Panc1 (cell line): ENCODE data around the gene PAFAH1B2. TPM values are rescaled to one million over a fixed set of nuclear protein-coding genes. Genes with fewer than 3 reads are reported as not detected.

Source experiments
- ATAC-seq: fragments of 200-7000 bp; cut with Tn5 transposase; 2 replicates; pipeline ENCODE4 v1.9.1; 2020; ENCODE audit warnings: mild to moderate bottlenecking, moderate library complexity
- BruUV-seq: library from RNA; stranded (reverse); fragments of 400-500 nt; replicated peaks from 2 replicates; lab custom pipeline; 2021; lab: Mats Ljungman, UMichigan
- CTCF ChIA-PET: fragments of 300-600 bp; sonication (Branson Sonifier 250); formaldehyde crosslinking; loops from one replicate; lab custom pipeline; 2022; ENCODE audit warnings: antibody characterized with exemption; lab: Charles Lee
- POLR2A ChIA-PET: fragments of 300-600 bp; sonication (Branson Sonifier 250); formaldehyde crosslinking; loops from one replicate; lab custom pipeline; 2022; ENCODE audit warnings: antibody characterized with exemption; lab: Charles Lee
- DNase-seq: peaks from one replicate; pipeline ENCODE4 v3.0.0-alpha.2; 2010; ENCODE audit warnings: low read depth, low spot score
- H3K27ac ChIP-seq: 2 replicates; pipeline ENCODE4 v1.5.1; 2011; ENCODE audit warnings: mild to moderate bottlenecking, low read length, inconsistent platforms
- H3K27me3 ChIP-seq: fragments of 200-500 bp; sonication (Bioruptor generic); 2 replicates; pipeline ENCODE4 v1.6.0; 2014; ENCODE audit warnings: low read length, inconsistent platforms; ENCODE audit not compliant: control insufficient read depth, insufficient read depth
- H3K36me3 ChIP-seq: fragments of 200-500 bp; sonication (Bioruptor generic); 2 replicates; pipeline ENCODE4 v1.5.1; 2014; ENCODE audit warnings: inconsistent platforms, mild to moderate bottlenecking, low read length, moderate library complexity; ENCODE audit not compliant: control insufficient read depth, insufficient read depth
- H3K4me1 ChIP-seq: 2 replicates; pipeline ENCODE4 v1.5.1; 2011; ENCODE audit warnings: inconsistent platforms, mild to moderate bottlenecking, low read length, moderate library complexity; ENCODE audit not compliant: control insufficient read depth, insufficient read depth
- H3K4me3 ChIP-seq, 2 experiments: 2 replicates each; pipeline ENCODE4 v1.5.1; 2011 to 2012; ENCODE audit warnings: low read depth in 2 of 2, low read length in 2 of 2, mild to moderate bottlenecking in 2 of 2, inconsistent platforms in 1 of 2, moderate library complexity in 1 of 2
- H3K9me3 ChIP-seq: fragments of 200-500 bp; sonication (Bioruptor generic); 2 replicates; pipeline ENCODE4 v1.5.1; 2014; ENCODE audit warnings: low read depth, mild to moderate bottlenecking, inconsistent platforms, low read length, moderate library complexity; ENCODE audit not compliant: control insufficient read depth, insufficient read depth
- POLR2AphosphoS5 ChIP-seq: IDR thresholded peaks from 2 replicates; pipeline ENCODE4 v1.6.1; 2012; ENCODE audit warnings: mild to moderate bottlenecking, low read depth, low read length, moderate library complexity
- SIN3A ChIP-seq: IDR thresholded peaks from 2 replicates; pipeline ENCODE4 v1.6.1; 2012; ENCODE audit warnings: low read depth, mild to moderate bottlenecking, low read length, moderate library complexity, borderline replicate concordance; ENCODE audit not compliant: insufficient read depth
- TCF7L2 ChIP-seq: IDR thresholded peaks from 2 replicates; pipeline ENCODE4 v1.6.1; 2011; ENCODE audit warnings: mild to moderate bottlenecking, low read depth, low read length, inconsistent platforms
- in situ Hi-C: cut with HindIII; loops from 2 replicates; pipeline ENCODE4 v1.10.0; 2016; ENCODE audit warnings: low sequenced_read_pairs, low pct_unique_long_range_greater_than_20kb
- intact Hi-C: fragments of 100-400 bp; cut with micrococcal nuclease; formaldehyde crosslinking; loops from one replicate; pipeline ENCODE4 v1.10.0; 2022; ENCODE audit not compliant: unreplicated experiment
- total RNA-seq: library from RNA; stranded (reverse); gene quantifications from one replicate; pipeline ENCODE4 v1.2.1, GENCODE V29; 2021; ENCODE audit not compliant: unreplicated experiment
- TF ChIP-seq, protein P1 (sequence below), 2 experiments: IDR thresholded peaks; 2 replicates each; pipeline ENCODE4 v1.6.1; 2011 to 2012; ENCODE audit warnings: low read depth in 2 of 2, control low read depth in 1 of 2, low read length in 1 of 2, mild to moderate bottlenecking in 1 of 2, moderate library complexity in 1 of 2; ENCODE audit not compliant: insufficient read depth in 1 of 2
- TF ChIP-seq, protein P2 (sequence below): fragments of 450-650 bp; IDR thresholded peaks from 2 replicates; pipeline ENCODE4 v1.5.1; 2017; ENCODE audit warnings: mild to moderate bottlenecking

PAFAH1B2 gene
- total RNA-seq, 1 experiment from 2014 or later = 179 TPM

DNA sequence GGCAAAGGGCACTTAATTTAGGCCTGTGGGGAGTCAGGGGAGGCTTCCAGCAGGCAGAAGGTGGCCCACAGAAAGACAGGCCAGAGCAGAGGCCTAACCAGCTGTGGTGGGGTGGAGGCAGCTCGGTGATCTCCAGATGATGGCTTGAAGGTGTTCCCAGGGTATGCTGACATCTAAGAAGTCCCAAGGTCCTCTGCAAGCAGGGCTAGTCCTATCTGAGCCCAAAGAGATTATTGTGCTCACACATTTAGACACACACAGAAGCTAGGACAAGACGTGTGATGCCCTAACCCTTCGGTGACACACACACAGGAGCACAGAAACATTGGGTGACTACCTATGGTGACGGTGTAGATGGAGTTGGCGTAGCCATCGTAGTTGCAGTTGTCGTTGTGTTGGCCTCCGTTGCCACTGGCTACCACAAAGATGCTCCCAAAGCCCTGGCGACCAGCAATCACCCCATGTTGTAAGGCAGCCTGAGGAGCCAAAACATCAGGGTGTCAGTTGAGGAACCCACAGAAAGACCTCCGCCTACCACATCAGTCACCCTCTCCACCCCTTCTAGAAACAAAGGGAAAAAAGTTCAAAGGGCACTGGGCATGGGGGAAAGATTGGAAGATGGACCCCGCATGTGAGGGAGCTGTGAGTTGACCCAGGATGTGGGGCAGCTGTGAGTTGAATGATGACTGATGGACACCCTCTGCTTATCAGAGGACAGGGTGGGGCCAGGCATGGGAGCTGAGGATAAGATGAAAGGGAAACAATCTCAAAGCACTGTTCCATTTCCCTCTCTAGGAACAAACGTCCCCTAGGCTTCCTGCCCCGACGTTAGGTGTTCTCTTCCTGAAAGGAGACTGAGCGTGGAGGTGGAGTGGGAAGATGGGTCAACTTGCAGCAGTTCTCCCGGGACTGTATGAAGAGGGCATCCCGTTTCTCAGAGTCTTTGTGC lies 79.9 kb downstream of the PAFAH1B2 start:
- no peak overlapping the region for H3K27ac ChIP-seq
- ChIA-PET CTCF (interaction anchor here (0.5 kb wide), 1 partner anchor 118 kb away, joined by 3 read pairs; no protein-coding TSS in a partner anchor), POLR2A (no interaction called here)
- 0 out of 2 replicates have a peak, but pooled peaks have one; percentile 6 for TF ChIP-seq POLR2AphosphoS5
- TF ChIP-seq, protein P1, sequence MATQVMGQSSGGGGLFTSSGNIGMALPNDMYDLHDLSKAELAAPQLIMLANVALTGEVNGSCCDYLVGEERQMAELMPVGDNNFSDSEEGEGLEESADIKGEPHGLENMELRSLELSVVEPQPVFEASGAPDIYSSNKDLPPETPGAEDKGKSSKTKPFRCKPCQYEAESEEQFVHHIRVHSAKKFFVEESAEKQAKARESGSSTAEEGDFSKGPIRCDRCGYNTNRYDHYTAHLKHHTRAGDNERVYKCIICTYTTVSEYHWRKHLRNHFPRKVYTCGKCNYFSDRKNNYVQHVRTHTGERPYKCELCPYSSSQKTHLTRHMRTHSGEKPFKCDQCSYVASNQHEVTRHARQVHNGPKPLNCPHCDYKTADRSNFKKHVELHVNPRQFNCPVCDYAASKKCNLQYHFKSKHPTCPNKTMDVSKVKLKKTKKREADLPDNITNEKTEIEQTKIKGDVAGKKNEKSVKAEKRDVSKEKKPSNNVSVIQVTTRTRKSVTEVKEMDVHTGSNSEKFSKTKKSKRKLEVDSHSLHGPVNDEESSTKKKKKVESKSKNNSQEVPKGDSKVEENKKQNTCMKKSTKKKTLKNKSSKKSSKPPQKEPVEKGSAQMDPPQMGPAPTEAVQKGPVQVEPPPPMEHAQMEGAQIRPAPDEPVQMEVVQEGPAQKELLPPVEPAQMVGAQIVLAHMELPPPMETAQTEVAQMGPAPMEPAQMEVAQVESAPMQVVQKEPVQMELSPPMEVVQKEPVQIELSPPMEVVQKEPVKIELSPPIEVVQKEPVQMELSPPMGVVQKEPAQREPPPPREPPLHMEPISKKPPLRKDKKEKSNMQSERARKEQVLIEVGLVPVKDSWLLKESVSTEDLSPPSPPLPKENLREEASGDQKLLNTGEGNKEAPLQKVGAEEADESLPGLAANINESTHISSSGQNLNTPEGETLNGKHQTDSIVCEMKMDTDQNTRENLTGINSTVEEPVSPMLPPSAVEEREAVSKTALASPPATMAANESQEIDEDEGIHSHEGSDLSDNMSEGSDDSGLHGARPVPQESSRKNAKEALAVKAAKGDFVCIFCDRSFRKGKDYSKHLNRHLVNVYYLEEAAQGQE (IDR thresholded peaks at IDR 0.05; ENCODE audit: insufficient read depth in 1 of 2, low read depth in 2 of 2, low read length in 1 of 2) = no peak
- intact Hi-C loops (loop anchor here (10.0 kb wide), 2 partner anchors 49 to 339 kb away; partner anchors contain the start of gene SIDT2), in situ Hi-C loops (no loop called here)
- BruUV-seq = no TSS peak
- DNase-seq = no peak
- H3K36me3 ChIP-seq = no peaks in the 10 kb centered on the region; the same call in 1 of the 2 replicates
- H3K4me3 ChIP-seq = no peak overlapping the region
- H3K27me3 ChIP-seq = no peaks in the 10 kb centered on the region
- no peaks in the 10 kb centered on the region for H3K9me3 ChIP-seq
- no peak for ATAC-seq
- H3K4me1 ChIP-seq = no peaks in the 10 kb centered on the region

DNA sequence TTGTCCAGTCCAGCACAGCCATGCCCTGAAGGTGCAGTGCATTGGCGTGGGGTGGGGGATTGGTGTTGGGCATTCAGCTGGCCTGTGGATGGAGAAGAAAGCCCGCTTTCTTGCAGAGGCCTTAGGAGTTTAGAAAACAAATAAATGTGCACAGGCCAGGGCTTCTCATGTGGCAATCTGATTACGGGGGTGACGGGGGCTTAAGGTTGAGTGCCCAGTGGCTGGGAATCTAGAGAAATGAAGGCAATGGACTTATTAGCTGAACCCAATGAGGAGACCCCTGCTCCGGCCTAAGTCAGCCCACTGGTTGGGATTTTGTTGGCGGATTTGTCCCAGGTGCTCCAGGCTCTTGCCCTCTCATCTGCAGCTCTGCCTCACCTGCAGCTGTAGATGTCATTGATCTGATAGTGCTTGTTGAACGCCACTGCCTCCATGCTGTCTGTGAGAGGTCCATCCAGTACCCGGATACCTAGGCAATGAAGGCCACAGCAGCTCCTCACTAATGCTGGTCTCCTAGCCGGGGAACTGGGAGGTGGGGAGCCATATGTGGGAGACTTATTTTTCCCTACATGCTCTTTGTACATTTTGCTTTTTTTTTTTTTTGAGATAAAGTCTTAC lies 81.6 kb downstream of the PAFAH1B2 start:
- intact Hi-C loops (loop anchor here (10.0 kb wide), 2 partner anchors 51 to 341 kb away; partner anchors contain the start of gene SIDT2), in situ Hi-C loops (no loop called here)
- no peaks in the 10 kb centered on the region for H3K27me3 ChIP-seq
- DNase-seq (no peak), ATAC-seq (no peak)
- CTCF ChIA-PET = interaction anchor here (0.6 to 1.8 kb wide), 7 partner anchors 20 to 435 kb away, joined by 5 to 12 read pairs (median 6); no protein-coding TSS in a partner anchor
- TF ChIP-seq, protein P2, sequence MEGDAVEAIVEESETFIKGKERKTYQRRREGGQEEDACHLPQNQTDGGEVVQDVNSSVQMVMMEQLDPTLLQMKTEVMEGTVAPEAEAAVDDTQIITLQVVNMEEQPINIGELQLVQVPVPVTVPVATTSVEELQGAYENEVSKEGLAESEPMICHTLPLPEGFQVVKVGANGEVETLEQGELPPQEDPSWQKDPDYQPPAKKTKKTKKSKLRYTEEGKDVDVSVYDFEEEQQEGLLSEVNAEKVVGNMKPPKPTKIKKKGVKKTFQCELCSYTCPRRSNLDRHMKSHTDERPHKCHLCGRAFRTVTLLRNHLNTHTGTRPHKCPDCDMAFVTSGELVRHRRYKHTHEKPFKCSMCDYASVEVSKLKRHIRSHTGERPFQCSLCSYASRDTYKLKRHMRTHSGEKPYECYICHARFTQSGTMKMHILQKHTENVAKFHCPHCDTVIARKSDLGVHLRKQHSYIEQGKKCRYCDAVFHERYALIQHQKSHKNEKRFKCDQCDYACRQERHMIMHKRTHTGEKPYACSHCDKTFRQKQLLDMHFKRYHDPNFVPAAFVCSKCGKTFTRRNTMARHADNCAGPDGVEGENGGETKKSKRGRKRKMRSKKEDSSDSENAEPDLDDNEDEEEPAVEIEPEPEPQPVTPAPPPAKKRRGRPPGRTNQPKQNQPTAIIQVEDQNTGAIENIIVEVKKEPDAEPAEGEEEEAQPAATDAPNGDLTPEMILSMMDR = no peak
- TF ChIP-seq POLR2AphosphoS5 (no peak), SIN3A (no peak), TCF7L2 (no peak)
- TF ChIP-seq, protein P1 (IDR thresholded peaks at IDR 0.05; ENCODE audit: insufficient read depth in 1 of 2, low read depth in 2 of 2, low read length in 1 of 2) = no peak
- BruUV-seq = no TSS peak
- H3K27ac ChIP-seq = no peak overlapping the region
- peaks cover 4% of the 10 kb centered on the region for H3K4me1 ChIP-seq
- POLR2A ChIA-PET = interaction anchor here (0.5 kb wide), 1 partner anchor 117 kb away, joined by 5 read pairs; no protein-coding TSS in a partner anchor
- H3K4me3 ChIP-seq = no peak overlapping the region
- no peaks in the 10 kb centered on the region; the same call in 1 of the 2 replicates for H3K36me3 ChIP-seq
- H3K9me3 ChIP-seq = no peaks in the 10 kb centered on the region
